Left ventricle myocardium superior (tissue), 1 donor: Measurements from ENCODE around the gene MPC2. TPM values are rescaled to one million over a fixed set of nuclear protein-coding genes. Genes with fewer than 3 reads are reported as not detected.
A peak's percentile ranks its signal among the peaks of the same experiment; 100 is the strongest.
"Not testable (repeated sequence)": the region's sequence is repeated elsewhere in the genome, so short reads cannot be mapped to it uniquely, and the experiment has no call there.

Experiments used
- ATAC-seq: fragments of 200-7000 bp; cut with Tn5 transposase; one replicate; pipeline ENCODE4 v1.9.1; 2020; ENCODE audit warnings: mild to moderate bottlenecking, moderate library complexity
- DNase-seq: peaks from one replicate; pipeline ENCODE4 v3.0.0-alpha.2; 2020
- intact Hi-C: fragments of 100-400 bp; cut with micrococcal nuclease; formaldehyde crosslinking; loops from one replicate; pipeline ENCODE4 v1.11.0; 2022
- total RNA-seq: library from RNA; stranded (reverse); fragmentation: NEBNext Ultra II Directional; extraction: Animal tissue kit (Norgen Biotek cat#: 25700); gene quantifications from one replicate; pipeline ENCODE4 v1.2.1, GENCODE V29; 2021
- donor health status: DM: no; HTN: yes; CAD: no; lungs with severe emphysema.

Gene MPC2
- total RNA-seq, 1 donor from 2014 or later, result 237 TPM

GRCh38 chr1:167913895-167914496 is 22.9 kb downstream of the MPC2 start, which contains the start of gene ADCY10:
TSS of gene ADCY10 (minus strand) at chr1:167914134. CDS start at chr1:167905140, 8,994 bp downstream.
- peak; percentile 22 for ATAC-seq
- intact Hi-C loops, result no loop called here

GRCh38 chr1:167912294-167912693 is 24.6 kb downstream of the MPC2 start:
- intact Hi-C loops, result no loop called here
- DNase-seq, result no peak
- ATAC-seq, result no peak

More at GRCh38 chr1:167913895-167914496, 22.9 kb downstream of the MPC2 start, which contains the start of gene ADCY10:
- DNase-seq, result no peak

- ATAC-seq (no peak), DNase-seq (no peak)
- intact Hi-C loops, result no loop called here
Observed at GRCh38 chr1:167911413-167911812, 25.5 kb downstream of the MPC2 start.

- intact Hi-C loops, result no loop called here
- DNase-seq (no peak), ATAC-seq (peak; percentile 86)
Observed at GRCh38 chr1:167910530-167910929, 26.3 kb downstream of the MPC2 start.

GRCh38 chr1:167909691-167910180 is 27.1 kb downstream of the MPC2 start:
- intact Hi-C loops, result no loop called here
- DNase-seq, result no peak
- ATAC-seq, result no peak

- intact Hi-C loops, result no loop called here
Observed at GRCh38 chr1:167905671-167906070, 31.2 kb downstream of the MPC2 start.

GRCh38 chr1:167905182-167905581 is 31.7 kb downstream of the MPC2 start:
- intact Hi-C loops, result no loop called here
- ATAC-seq (no peak), DNase-seq (no peak)

More at GRCh38 chr1:167905671-167906070, 31.2 kb downstream of the MPC2 start:
- ATAC-seq (no peak), DNase-seq (no peak)

GRCh38 chr1:167904652-167905130 is 32.2 kb downstream of the MPC2 start:
- DNase-seq (no peak), ATAC-seq (peak; percentile 23)
- intact Hi-C loops, result no loop called here

- ATAC-seq, result no peak
- intact Hi-C loops, result no loop called here
- no peak for DNase-seq
Observed at GRCh38 chr1:167900907-167901306, 36.0 kb downstream of the MPC2 start.

GRCh38 chr1:167899253-167899681 is 37.6 kb downstream of the MPC2 start:
- DNase-seq, result peak; percentile 61
- intact Hi-C loops, result no loop called here
- peak; percentile 95 for ATAC-seq

- ATAC-seq, result no peak
- intact Hi-C loops, result no loop called here
- DNase-seq, result no peak
Observed at GRCh38 chr1:167898578-167899222, 38.2 kb downstream of the MPC2 start.

GRCh38 chr1:167893798-167894197 is 43.1 kb downstream of the MPC2 start:
- intact Hi-C loops, result no loop called here
- DNase-seq, result no peak
- no peak for ATAC-seq

GRCh38 chr1:167890400-167890799 is 46.5 kb downstream of the MPC2 start:
- DNase-seq (no peak), ATAC-seq (peak; percentile 85)
- intact Hi-C loops, result no loop called here

GRCh38 chr1:167887187-167887586 is 49.7 kb downstream of the MPC2 start:
- intact Hi-C loops, ATAC-seq, DNase-seq: not testable (repeated sequence)

- DNase-seq, result no peak
- ATAC-seq, result no peak
- intact Hi-C loops, result no loop called here
Observed at GRCh38 chr1:167882376-167882775, 54.5 kb downstream of the MPC2 start.

GRCh38 chr1:167881786-167882185 is 55.1 kb downstream of the MPC2 start:
- intact Hi-C loops, result no loop called here
- DNase-seq, result no peak
- no peak for ATAC-seq

GRCh38 chr1:167881069-167881468 is 55.8 kb downstream of the MPC2 start:
- intact Hi-C loops, result no loop called here
- ATAC-seq (no peak), DNase-seq (no peak)

GRCh38 chr1:167880580-167881021 is 56.3 kb downstream of the MPC2 start:
- ATAC-seq, result peak; percentile 76
- no peak for DNase-seq
- intact Hi-C loops, result no loop called here

GRCh38 chr1:167879508-167879907 is 57.4 kb downstream of the MPC2 start:
- ATAC-seq (no peak), DNase-seq (no peak)
- intact Hi-C loops, result no loop called here

- intact Hi-C loops, result no loop called here
Observed at GRCh38 chr1:167878372-167879160, 58.3 kb downstream of the MPC2 start.

More at GRCh38 chr1:167878372-167879160, 58.3 kb downstream of the MPC2 start:
- no peak for ATAC-seq
- DNase-seq, result no peak
